T1000 (cell line): ENCODE data around the gene RASAL2.
"Not testable (repeated sequence)": the region's sequence is repeated elsewhere in the genome, so short reads cannot be mapped to it uniquely, and the experiment has no call there.

Experiments
- DNase-seq: peaks from one replicate; lab custom pipeline; 2025; ENCODE audit warnings: mixed read lengths; lab: John Stamatoyannopoulos, UW

Gene RASAL2

DNA sequence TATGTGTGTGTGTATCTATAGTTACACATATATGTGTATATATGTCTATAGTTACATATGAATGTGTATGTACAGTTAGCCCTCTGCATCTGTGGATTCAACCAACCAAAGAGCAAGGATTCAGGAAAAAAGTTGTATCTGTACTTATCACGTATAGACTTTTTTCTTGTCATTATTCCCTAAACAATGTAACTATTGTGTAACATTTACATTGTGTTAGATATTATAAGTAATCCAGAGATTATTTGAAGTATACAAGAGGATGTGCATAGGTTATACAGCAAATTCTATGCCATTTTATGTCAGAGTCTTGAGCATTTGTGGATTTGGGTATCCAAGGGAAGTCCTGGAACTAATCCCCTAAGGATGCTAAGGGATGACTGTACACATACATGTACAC, 71.3 kb downstream of the RASAL2 start:
- DNase-seq = no peak

DNA sequence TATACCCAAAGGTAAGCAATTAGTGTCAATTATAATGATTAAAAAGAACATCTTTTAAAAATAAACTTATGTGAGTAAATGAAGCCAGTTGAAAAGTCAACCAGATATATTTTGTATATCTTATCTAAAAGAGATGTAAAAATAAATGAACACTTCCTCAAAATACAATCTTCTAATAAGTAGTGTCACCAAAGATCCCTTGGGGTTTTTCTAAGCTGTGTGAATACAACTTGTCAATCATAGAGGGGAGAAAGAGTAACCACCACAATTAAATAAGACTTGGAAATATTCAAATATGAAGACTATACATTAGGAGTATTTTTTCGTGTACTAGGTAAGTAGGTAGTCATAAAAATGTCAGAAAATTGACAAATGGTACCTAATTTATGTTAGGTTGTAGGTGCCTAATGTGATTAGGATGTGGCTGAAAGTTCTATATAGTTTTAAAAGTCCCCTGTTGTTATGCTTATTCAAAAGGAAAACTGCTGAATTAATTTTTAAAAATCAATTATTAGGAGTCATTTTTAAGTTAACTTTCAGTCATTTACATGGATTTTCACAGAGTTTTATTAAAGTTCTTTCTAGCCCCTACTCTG, 72.6 kb downstream of the RASAL2 start:
- DNase-seq = no peak

DNA sequence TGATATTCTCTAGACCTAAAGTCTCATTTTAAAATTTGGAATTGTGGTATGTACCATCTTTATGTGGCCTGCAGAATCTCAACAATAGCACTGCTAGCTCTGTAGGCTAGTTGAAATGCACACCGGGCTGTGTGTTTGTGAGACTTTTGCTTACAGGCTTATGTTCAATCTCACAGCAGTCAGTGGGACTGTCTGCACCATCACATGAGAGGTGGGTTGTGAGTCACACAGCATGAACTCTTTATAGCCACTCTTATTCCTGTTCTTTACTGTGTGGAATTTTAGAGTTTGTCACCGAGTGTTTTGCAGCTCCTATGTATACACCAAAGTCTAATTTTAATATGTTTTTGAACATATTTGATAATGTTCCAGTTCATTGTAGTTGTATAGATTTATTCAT, 74.6 kb downstream of the RASAL2 start:
- DNase-seq = no peak

DNA sequence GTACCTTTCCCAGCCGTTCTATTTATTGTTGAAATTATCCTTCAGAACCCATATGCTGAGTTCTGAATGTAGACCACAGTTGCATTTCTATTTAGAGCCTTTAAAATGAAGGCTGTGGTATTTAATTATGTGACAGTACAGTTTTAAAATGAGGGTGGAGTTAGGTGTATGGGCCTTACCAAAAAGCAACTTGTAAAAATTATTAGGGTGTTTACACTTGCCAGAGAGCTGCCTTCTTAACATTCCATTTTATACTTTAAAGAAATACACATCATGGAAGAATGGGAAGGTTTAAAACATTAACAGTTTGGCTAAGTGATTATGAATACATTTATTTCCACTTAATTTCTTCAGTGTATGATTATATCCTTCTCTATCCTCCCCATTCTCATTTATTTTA, 75.7 kb downstream of the RASAL2 start:
- no peak for DNase-seq

GRCh38 chr1:178172939-178173338, 79.0 kb downstream of the RASAL2 start:
- peak; percentile 29 for DNase-seq

DNA sequence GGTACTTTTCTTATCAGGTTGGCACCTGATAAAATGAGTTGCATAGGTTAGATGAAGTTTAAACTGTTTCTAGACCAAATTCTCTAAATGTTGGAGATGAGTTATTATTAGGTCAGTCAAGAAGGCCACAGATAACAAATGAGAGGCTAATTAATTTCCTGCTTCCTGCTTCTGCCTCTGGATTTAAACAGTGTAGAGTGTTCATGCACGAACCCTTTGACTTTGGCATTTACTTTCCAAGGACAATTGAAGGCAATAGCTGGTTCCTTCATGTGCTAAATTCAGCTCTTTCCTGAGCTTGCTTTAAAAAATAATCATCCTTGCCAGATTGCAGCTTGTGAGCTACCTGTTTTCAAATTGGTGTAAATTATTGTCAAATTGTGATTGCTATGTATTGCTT, 80.6 kb downstream of the RASAL2 start:
- no peak for DNase-seq

DNA sequence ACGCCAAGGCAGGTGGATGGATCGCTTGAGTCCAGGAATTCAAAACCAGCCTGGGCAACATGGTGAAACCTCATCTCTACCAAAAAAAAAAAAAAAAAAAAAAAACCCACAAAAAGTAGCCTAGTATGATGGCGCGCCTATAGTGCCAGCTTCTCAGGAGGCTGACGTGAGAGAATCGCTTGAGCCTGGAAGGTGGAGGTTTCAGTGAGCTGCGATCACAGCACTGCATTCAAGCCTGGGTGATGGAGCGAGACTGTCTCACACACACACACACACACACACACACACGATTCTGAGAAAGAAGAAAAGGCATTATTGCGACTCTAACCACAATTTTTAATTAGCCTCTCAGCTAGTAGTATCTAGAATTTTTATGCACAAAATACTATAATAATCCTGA, 86.5 kb downstream of the RASAL2 start:
- DNase-seq = no peak

DNA sequence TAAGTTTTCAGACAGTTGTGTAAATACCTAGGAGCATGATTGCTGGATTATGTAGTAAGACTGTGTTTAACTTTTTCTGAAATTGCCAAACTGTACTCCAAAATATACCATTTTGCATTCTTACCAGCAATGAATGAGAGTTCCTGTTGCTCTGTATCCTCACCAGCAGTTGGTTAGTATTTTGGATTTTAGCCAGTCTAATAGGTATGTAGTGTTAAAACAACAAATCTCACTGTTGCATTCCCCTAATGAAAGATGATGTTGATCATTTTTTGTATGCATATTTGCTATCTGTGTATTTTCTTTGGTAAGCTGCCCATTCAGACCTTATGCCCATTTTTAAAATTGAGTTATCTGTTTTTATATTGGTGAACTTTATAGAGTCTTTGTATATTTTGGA, 89.9 kb downstream of the RASAL2 start:
- DNase-seq = no peak

- DNase-seq = no peak
Measured at GRCh38 chr1:178188306-178188705, 94.4 kb downstream of the RASAL2 start.

DNA sequence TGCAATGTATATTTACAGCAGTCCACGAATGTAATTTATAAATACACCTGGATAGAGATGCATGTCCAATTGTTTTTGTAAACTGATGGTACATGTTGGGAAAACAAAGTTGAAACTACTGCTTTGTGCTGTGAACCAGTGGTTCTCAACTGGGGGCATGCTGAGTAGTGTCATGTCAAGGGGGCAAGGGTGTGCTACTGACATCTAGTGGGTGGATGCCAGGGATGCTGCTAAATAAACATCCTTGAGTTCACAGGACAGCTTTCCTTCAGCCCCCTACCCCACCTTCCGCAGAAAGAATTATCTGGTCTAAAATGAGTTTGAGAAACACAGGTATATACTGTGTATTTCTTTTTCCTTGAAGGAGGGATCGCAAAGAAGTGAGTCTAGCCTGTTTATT, 95.9 kb downstream of the RASAL2 start:
- DNase-seq = no peak

- no peak for DNase-seq
Measured at GRCh38 chr1:178190881-178191280, 97.0 kb downstream of the RASAL2 start.

- DNase-seq = peak; percentile 18
Measured at GRCh38 chr1:178192686-178193085, 98.8 kb downstream of the RASAL2 start.

- DNase-seq = no peak
Measured at GRCh38 chr1:178196631-178197030, 102.7 kb downstream of the RASAL2 start.

DNA sequence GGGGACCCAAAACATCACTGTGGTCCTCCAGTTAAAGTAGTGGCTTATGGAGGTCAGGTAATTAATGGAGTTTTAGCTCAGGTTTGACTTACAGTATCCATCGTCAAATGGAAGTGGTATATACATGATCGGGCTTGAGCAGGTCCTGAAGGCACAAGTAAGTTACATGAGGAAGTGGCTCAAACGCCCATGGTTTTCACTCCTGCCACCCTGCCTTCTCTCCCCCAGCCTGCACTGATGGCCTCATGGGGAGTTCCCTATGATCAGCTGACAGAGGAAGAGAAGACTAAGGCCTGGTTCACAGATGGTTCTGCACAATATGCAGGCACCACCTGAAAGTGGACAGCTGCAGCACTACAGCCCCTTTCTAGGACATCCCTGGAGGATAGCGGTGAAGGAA, 108.2 kb downstream of the RASAL2 start:
- not testable (repeated sequence) for DNase-seq

DNA sequence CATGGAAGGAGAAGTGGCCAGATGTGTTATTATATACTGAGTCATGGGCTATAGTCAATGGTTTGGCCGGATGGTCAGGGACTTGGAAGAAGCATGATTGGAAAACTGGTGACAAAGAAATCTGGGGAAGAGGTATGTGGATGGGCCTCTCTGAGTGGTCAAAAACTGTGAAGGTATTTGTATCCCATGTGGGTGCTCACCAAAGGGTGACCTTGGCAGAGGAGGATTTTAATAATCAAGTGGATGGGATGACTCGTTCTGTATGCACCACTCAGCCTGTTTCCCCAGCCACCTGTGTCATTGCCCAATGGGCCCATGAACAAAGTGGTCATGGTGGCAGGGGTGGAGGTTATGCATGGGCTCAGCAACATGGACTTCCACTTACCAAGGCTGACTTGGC, 108.6 kb downstream of the RASAL2 start:
- DNase-seq = not testable (repeated sequence)

DNA sequence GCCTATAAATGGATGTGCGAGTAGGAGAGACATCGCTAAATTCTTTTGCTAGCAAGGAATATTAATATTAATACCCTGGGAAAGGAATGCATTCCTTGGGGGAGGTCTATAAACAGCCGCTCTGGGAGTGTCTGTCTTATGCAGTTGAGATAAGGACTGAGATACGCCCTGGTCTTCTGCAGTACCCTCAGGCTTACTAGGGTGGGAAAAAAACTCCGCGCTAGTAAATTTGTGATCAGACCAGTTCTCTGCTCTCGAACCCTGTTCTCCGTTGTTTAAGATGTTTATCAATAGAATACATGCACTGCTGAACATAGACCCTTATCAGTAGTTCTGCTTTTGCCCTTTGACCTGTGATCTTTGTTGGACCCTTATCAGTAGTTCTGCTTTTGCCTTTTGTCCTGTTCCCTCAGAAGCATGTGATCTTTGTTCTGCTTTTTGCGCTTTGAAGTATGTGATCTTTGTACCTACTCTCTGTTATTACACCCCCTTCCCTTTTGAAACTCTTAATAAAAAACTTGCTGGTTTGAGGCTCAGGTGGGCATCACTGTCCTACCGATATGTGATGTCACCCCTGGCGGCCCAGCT, 114.5 kb downstream of the RASAL2 start:
- not testable (repeated sequence) for DNase-seq

DNA sequence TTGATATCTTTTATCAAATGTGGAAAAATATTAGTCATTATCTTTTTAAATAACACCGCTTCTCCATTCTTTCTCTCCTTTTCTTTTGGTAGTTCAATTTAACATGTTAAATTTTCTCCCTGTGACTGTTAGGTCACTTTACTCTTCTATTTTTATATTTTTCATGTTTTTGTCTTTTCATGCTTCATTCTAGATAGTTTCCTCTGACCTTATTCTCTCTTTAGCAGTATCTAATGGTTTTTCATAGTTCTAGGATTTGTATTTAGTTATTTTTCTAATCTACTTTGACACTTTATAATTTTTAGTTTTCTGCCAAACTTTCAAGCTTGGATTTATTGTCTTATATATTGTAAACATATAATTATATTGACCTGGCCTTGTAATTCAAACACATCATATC, 116.0 kb downstream of the RASAL2 start:
- no peak for DNase-seq

- no peak for DNase-seq
Measured at GRCh38 chr1:178218550-178218949, 124.6 kb downstream of the RASAL2 start.

GRCh38 chr1:178220094-178220493, 126.2 kb downstream of the RASAL2 start:
- DNase-seq = no peak

DNA sequence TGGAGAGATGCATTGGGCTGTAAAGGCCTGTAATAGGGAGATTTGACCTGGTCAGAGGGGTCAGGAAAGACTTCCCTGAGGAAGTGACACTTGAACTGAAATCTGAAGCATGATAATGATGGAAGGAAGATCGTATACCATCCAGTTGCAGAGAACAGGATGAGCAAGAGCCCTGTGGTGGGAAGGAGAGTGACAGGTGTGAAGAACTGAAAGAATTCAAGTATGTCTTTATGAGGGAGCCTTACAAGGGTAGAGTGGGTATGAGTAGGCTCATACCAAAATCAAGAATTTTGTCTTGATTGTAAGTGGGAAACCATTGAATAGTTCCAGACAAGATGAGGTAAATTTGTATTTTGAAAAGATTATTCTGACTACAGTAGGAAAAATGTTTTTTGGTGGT, 129.4 kb downstream of the RASAL2 start:
- DNase-seq = no peak

DNA sequence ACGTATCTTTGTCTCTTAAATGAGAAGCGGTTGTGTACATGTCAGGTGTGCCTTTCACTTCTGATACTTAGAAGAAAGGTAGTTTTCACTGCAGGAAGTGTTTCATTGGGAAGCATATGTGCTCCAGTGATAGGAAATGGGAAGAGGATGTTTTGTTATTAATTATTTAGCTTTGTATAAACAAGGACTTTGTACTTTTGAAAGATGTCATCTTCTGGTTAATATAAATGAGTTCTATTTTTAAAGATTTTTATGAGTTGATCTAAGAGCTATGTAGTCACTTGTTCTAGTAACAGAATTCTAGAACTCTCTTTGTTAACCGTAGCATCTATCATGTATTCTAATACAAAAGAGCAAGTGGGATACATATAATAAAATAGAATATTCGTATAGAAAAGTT, 130.5 kb downstream of the RASAL2 start:
- no peak for DNase-seq

DNA sequence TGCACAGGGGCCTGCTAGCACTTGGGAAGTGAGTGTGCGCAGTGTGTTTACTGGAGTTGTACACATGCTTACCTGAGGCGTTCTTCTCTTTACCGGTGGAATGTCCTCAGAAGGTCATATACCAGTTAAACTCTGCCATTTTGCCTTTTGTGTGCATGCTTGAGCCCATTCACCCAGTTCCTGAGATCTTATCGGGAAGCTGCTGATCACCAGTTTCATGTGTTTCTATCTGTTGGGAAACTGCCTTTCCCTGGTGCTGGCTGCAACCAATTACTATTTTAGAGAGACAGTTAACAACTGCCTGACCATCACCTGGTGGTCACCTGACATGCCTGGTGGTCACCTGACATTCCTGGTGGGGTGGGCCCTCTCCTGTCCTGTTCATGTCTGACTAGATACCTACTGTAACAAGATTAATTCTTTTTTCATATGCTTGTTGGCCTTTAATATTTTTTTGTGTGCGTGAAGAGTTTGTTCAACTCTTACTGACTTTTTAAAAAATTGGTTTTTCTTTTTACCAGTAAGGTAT, 137.0 kb downstream of the RASAL2 start:
- DNase-seq = no peak

GRCh38 chr1:178232108-178232507, 138.2 kb downstream of the RASAL2 start:
- DNase-seq = no peak

DNA sequence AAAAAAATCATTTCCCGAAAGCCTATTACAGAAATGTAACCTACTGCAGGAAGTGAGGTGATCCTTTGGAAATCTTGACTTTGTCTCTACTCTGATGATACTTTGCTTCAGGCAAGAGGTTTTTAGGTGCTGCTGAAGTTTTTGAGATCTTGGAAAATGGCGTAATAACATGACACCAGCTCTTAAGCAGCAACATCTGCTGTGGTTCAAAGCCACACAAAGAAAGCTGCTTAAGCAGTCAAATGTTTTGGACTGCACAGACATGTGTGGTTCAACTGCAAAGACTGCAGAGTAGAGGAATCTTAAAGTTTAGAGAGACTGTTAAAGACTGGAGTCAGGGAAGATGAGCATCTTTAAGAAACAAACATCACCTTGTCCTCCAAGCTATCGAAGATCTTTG, 139.0 kb downstream of the RASAL2 start:
- no peak for DNase-seq
